ENCODE results near the gene GOT1.

Gene GOT1

GRCh38 chr10:99395750-99396445 lies 34.5 kb downstream of the GOT1 start:
- no peak for DNase-seq (ENCODE audit: low read depth)

- DNase-seq (ENCODE audit: low read depth): no peak
Observed at GRCh38 chr10:99394761-99395386, 35.5 kb downstream of the GOT1 start.

- DNase-seq (ENCODE audit: low read depth): no peak
Observed at GRCh38 chr10:99394256-99394655, 36.2 kb downstream of the GOT1 start.

- DNase-seq (ENCODE audit: low read depth): no peak
Observed at GRCh38 chr10:99393683-99394082, 36.7 kb downstream of the GOT1 start.

GRCh38 chr10:99393036-99393435 lies 37.4 kb downstream of the GOT1 start:
- DNase-seq (ENCODE audit: low read depth): no peak

GRCh38 chr10:99391346-99391745 lies 39.1 kb downstream of the GOT1 start:
- DNase-seq (ENCODE audit: low read depth): no peak

GRCh38 chr10:99389729-99390480 lies 40.5 kb downstream of the GOT1 start:
- no peak for DNase-seq (ENCODE audit: low read depth)

- no peak for DNase-seq (ENCODE audit: low read depth)
Observed at GRCh38 chr10:99387541-99387940, 42.9 kb downstream of the GOT1 start.

GRCh38 chr10:99387071-99387470 lies 43.4 kb downstream of the GOT1 start:
- no peak for DNase-seq (ENCODE audit: low read depth)

GRCh38 chr10:99382176-99382575 lies 48.2 kb downstream of the GOT1 start:
- no peak for DNase-seq (ENCODE audit: low read depth)

GRCh38 chr10:99375426-99375825 lies 55.0 kb downstream of the GOT1 start:
- DNase-seq (ENCODE audit: low read depth): no peak

- no peak for DNase-seq (ENCODE audit: low read depth)
Observed at GRCh38 chr10:99374972-99375371, 55.5 kb downstream of the GOT1 start.

GRCh38 chr10:99374526-99374925 lies 55.9 kb downstream of the GOT1 start:
- DNase-seq (ENCODE audit: low read depth): no peak

- DNase-seq (ENCODE audit: low read depth): no peak
Observed at GRCh38 chr10:99372546-99373271, 57.7 kb downstream of the GOT1 start.

GRCh38 chr10:99370993-99371392 lies 59.4 kb downstream of the GOT1 start:
- no peak for DNase-seq (ENCODE audit: low read depth)

- no peak for DNase-seq (ENCODE audit: low read depth)
Observed at GRCh38 chr10:99369551-99369950, 60.9 kb downstream of the GOT1 start.

- DNase-seq (ENCODE audit: low read depth): no peak
Observed at GRCh38 chr10:99369126-99369525, 61.3 kb downstream of the GOT1 start.

- DNase-seq (ENCODE audit: low read depth): no peak
Observed at GRCh38 chr10:99368646-99369045, 61.8 kb downstream of the GOT1 start.

- no peak for DNase-seq (ENCODE audit: low read depth)
Observed at GRCh38 chr10:99366666-99367065, 63.8 kb downstream of the GOT1 start.

GRCh38 chr10:99365736-99366135 lies 64.7 kb downstream of the GOT1 start:
- DNase-seq (ENCODE audit: low read depth): no peak

GRCh38 chr10:99365311-99365710 lies 65.1 kb downstream of the GOT1 start:
- DNase-seq (ENCODE audit: low read depth): no peak

- no peak for DNase-seq (ENCODE audit: low read depth)
Observed at GRCh38 chr10:99364125-99364524, 66.3 kb downstream of the GOT1 start.

- no peak for DNase-seq (ENCODE audit: low read depth)
Observed at GRCh38 chr10:99360934-99361333, 69.5 kb downstream of the GOT1 start.
